Esophagus muscularis mucosa (tissue), 4 donors: ENCODE results near the gene KLK4. TPM values are rescaled to one million over a fixed set of nuclear protein-coding genes. Genes with fewer than 3 reads are reported as not detected.

ENCODE experiments used
- DNase-seq: peaks from one replicate; pipeline ENCODE4 v3.0.0-alpha.2; 2017; ENCODE audit errors: extremely low spot score
- H3K27ac ChIP-seq, 4 donors: fragments of 200-600 bp; sonication (generic); replicated peaks in 1 of 4; 1 replicate in 3 of 4; 2 replicates in 1 of 4; pipeline ENCODE4 v1.5.1; 2016 to 2019; ENCODE audit warnings: mild to moderate bottlenecking in 1 of 4
- H3K27me3 ChIP-seq, 4 donors: fragments of 200-600 bp; sonication (generic); one replicate each; pipeline versions ENCODE4 v1.5.1 to v1.6.0; 2016 to 2019
- H3K36me3 ChIP-seq, 4 donors: fragments of 200-600 bp; sonication (generic); one replicate each; pipeline ENCODE4 v1.5.1; 2016 to 2019
- H3K4me1 ChIP-seq, 4 donors: fragments of 200-600 bp; sonication (generic); one replicate each; pipeline ENCODE4 v1.5.1; 2016 to 2019
- H3K4me3 ChIP-seq, 4 donors: fragments of 200-600 bp; sonication (generic); 1 replicate in 2 of 4; 2 replicates in 2 of 4; pipeline ENCODE4 v1.5.1; 2016 to 2019; ENCODE audit warnings: mild to moderate bottlenecking in 4 of 4, moderate library complexity in 1 of 4
- H3K9me3 ChIP-seq, 4 donors: fragments of 200-600 bp; sonication (generic); 1 replicate in 3 of 4; 2 replicates in 1 of 4; pipeline ENCODE4 v1.5.1; 2016 to 2019
- EP300 ChIP-seq: sonication (generic); formaldehyde crosslinking; IDR thresholded peaks from one replicate; pipeline ENCODE4 v1.6.1; 2017; ENCODE audit warnings: antibody characterized with exemption
- POLR2A ChIP-seq: fragments of 450-650 bp; IDR thresholded peaks from one replicate; pipeline ENCODE4 v1.6.1; 2017; ENCODE audit warnings: antibody characterized with exemption, moderate library complexity, mild to moderate bottlenecking, low read depth
- POLR2AphosphoS5 ChIP-seq, 2 donors: sonication (generic); formaldehyde crosslinking; IDR thresholded peaks; one replicate each; pipeline ENCODE4 v1.6.1; 2017; ENCODE audit warnings: antibody characterized with exemption in 2 of 2
- WGBS: methylation state at CpG from one replicate; pipeline ENCODE4 v1.1.5; 2018; 5-methylcytosine and 5-hydroxymethylcytosine counted together
- intact Hi-C: fragments of 100-400 bp; cut with DNase I; formaldehyde crosslinking; loops from one replicate; pipeline ENCODE4 v1.15.1; 2023
- total RNA-seq, 4 donors: library from RNA; depleted of rRNA; stranded (reverse); fragments of >200 nt; gene quantifications; one replicate each; pipeline versions ENCODE4 v1.1.0 to v1.2.1, GENCODE V29; 2016
- TF ChIP-seq, protein P1 (sequence below), 3 experiments: fragments of 200-600 bp in 2 of 3; fragments of 450-650 bp in 1 of 3; sonication (generic) in 2 of 3; IDR thresholded peaks; one replicate each; pipeline ENCODE4 v1.5.1; 2017 to 2019; ENCODE audit warnings: antibody characterized with exemption in 3 of 3, mild to moderate bottlenecking in 2 of 3, moderate library complexity in 1 of 3

Gene KLK4
- total RNA-seq, 4 donors from 2014 or later = not detected

DNA sequence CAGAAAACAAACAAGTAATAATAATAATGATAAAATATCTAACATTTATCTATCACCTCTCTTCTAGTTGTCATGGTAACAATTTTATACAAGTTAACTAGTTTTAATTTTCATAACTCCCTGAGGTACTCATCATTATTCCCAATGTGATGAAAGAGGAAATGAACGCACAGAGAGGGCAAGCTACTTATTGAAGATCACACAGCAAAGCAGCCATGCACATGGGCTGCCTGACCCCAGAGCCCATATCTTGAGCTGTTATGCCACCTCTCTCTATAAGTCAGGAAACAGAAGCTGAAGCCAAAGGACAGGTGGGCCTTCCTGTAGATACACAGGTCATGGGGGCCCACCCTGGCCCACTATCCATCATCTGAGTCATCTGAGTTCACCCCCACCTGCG lies 4.9 kb upstream of the KLK4 start:
- Histone ChIP-seq H3K9me3 (no peaks in the 10 kb centered on the region), H3K27ac (no peak overlapping the region), H3K27me3 (peaks cover 0 to 93% (median 9%) of the 10 kb centered on the region in 4 donors), H3K36me3 (no peaks in the 10 kb centered on the region), H3K4me1 (no peaks in the 10 kb centered on the region), H3K4me3 (no peak overlapping the region)
- DNase-seq = no peak
- intact Hi-C loops = no loop called here
- TF ChIP-seq POLR2AphosphoS5 (IDR thresholded peaks at IDR 0.05) (no peak), EP300 (no peak), POLR2A (no peak)
- TF ChIP-seq, protein P1, sequence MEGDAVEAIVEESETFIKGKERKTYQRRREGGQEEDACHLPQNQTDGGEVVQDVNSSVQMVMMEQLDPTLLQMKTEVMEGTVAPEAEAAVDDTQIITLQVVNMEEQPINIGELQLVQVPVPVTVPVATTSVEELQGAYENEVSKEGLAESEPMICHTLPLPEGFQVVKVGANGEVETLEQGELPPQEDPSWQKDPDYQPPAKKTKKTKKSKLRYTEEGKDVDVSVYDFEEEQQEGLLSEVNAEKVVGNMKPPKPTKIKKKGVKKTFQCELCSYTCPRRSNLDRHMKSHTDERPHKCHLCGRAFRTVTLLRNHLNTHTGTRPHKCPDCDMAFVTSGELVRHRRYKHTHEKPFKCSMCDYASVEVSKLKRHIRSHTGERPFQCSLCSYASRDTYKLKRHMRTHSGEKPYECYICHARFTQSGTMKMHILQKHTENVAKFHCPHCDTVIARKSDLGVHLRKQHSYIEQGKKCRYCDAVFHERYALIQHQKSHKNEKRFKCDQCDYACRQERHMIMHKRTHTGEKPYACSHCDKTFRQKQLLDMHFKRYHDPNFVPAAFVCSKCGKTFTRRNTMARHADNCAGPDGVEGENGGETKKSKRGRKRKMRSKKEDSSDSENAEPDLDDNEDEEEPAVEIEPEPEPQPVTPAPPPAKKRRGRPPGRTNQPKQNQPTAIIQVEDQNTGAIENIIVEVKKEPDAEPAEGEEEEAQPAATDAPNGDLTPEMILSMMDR (IDR thresholded peaks at IDR 0.05) = no peak
- 85% methylated on average over 1 of the region's 2 CpGs for WGBS

DNA sequence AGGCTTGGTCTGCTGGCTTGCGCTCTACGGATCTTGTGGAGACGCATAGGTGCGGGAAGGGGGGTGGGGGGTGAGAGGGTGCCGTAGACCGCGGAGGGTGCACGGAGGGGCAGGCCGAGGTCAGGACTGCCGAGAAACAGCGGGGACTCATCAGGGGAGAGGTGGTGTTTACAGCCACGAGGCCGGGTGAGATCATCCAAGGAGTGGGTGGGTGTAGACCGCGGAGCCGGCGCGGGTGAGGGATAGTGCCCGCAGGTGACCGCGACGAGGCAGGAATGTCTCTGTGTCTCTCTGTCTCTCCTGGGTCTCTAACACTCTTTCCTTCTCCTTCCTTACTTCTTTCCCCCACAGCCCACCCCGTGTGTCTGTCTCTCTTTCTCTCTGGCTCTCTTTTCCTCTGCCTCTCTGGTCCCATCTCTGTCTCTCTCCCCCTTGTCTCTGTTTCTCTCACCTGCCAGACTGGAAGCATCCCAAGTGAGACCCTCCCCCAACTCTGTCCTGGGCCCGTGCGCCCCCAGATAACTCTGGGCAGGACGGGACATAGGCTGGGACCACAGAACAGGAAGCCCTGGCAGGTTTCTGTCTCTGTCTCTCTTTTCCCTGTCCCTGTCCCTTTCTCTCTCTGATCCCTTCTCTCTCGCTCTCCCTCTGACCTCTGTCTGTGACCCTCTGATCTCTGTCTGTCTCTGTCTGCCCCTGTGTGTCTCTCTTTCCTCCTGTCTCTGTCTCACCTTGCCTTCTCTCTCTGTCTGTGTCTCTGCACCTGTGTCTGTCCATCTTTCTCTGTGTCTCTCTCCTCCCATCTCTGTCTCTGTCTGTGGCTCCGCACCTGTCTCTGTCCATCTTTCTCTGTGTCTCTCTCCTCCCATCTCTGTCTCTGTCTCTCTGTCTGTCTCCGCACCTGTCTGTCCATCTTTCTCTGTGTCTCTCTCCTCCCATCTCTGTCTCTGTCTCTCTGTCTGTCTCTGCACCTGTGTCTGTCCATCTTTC lies 1.8 kb upstream of the KLK4 start:
- TF ChIP-seq POLR2AphosphoS5 (IDR thresholded peaks at IDR 0.05) = no peak
- TF ChIP-seq, protein P1 (IDR thresholded peaks at IDR 0.05) = no peak
- no peak for TF ChIP-seq EP300
- no peak for TF ChIP-seq POLR2A
- DNase-seq = no peak
- Histone ChIP-seq H3K27me3 (peaks cover 0 to 95% (median 29%) of the 10 kb centered on the region in 4 donors), H3K36me3 (no peaks in the 10 kb centered on the region), H3K9me3 (no peaks in the 10 kb centered on the region), H3K4me3 (no peak overlapping the region), H3K4me1 (peaks cover 0 to 10% (median 7%) of the 10 kb centered on the region in 4 donors), H3K27ac (no peak overlapping the region)
- 8% methylated on average over 29 of the region's 29 CpGs for WGBS
- intact Hi-C loops = no loop called here

GRCh38 chr19:50912102-50912599 lies 956 bp upstream of the KLK4 start:
- Histone ChIP-seq H3K4me3 (no peak overlapping the region), H3K4me1 (peaks cover 0 to 10% (median 7%) of the 10 kb centered on the region in 4 donors), H3K36me3 (no peaks in the 10 kb centered on the region), H3K9me3 (no peaks in the 10 kb centered on the region), H3K27ac (no peak overlapping the region), H3K27me3 (peaks cover 0 to 95% (median 32%) of the 10 kb centered on the region in 4 donors)
- TF ChIP-seq POLR2AphosphoS5 (IDR thresholded peaks at IDR 0.05) = no peak
- TF ChIP-seq, protein P1 (IDR thresholded peaks at IDR 0.05) = no peak
- no peak for TF ChIP-seq POLR2A
- TF ChIP-seq EP300 = no peak
- no peak for DNase-seq
- intact Hi-C loops = no loop called here
- 18% methylated on average over 21 of the region's 21 CpGs for WGBS

DNA sequence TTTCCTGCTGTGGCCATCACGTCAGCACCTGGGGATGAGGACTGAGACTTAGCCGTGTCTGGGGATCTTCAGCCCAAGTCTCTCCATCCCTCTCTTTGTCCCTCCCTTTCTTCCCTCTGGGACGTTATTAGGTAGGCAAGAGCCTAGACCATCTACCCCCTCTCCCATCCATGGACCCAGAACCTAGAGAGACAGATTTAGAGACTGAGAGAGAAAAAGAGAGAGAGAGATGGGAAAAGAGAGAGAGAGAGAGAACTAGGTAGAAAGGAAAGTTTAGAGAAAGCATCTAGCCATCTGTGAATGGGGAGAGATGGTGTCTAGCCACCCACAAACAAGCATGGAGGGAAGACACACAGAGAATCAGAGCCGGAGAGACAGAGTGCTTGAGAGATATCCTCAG lies 473 bp downstream of the KLK4 start:
- TF ChIP-seq, protein P1 (IDR thresholded peaks at IDR 0.05) = no peak
- no peak for TF ChIP-seq POLR2A
- TF ChIP-seq POLR2AphosphoS5 (IDR thresholded peaks at IDR 0.05) = no peak
- TF ChIP-seq EP300 = no peak
- Histone ChIP-seq H3K27ac (no peak overlapping the region), H3K27me3 (peaks cover 0 to 95% (median 34%) of the 10 kb centered on the region in 4 donors), H3K4me1 (peaks cover 0 to 10% (median 7%) of the 10 kb centered on the region in 4 donors), H3K36me3 (no peaks in the 10 kb centered on the region), H3K9me3 (no peaks in the 10 kb centered on the region), H3K4me3 (no peak overlapping the region)
- WGBS = 70% methylated on average over 4 of the region's 4 CpGs
- intact Hi-C loops = no loop called here
- no peak for DNase-seq
